Measurements from ENCODE around the gene SMCO2. TPM values are rescaled to one million over a fixed set of nuclear protein-coding genes. Genes with fewer than 3 reads are reported as not detected.

SMCO2 gene
- total and polyA plus RNA-seq, 2 of the 13 experiments (the other 11 are each of a cell fraction or from before 2014, with no cell fraction given): 0.15 TPM; not detected in 1

DNA sequence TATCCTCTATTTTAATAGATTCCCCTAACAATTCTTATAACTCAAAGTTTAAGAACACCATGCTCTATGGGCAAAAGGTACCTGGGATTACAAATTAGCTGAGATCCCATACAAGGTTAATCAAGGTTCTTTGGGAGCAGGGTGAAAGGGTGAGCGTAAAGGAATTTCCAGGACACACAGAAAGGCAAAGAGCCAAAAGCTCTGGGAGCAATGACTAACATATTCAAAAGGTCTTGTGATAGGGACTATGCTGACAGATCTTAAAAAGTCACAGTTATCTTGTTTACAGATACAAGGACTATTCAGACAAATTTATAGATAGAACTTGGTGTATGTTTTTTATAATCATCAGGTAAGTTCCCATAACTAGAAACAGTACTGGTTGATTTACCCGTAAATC lies 58.0 kb downstream of the SMCO2 start:
- no TSS peak for BruUV-seq (replicated peaks)
- in situ Hi-C loops (cut with HindIII; ENCODE audit: extremely low pct_ligation_motif_present, low pct_unique_long_range_greater_than_20kb) (no loop called here), intact Hi-C loops (cut with micrococcal nuclease; ENCODE audit: unreplicated experiment) (no loop called here)
- Histone ChIP-seq H2AFZ (ENCODE audit: low read length) (no peak overlapping the region), H3K27me3 (ENCODE audit: control insufficient read depth in 1 of 2, insufficient read depth in 2 of 2, low read length in 2 of 2) (no peaks in the 10 kb centered on the region; a peak in 1 of 5 replicates), H3K9ac (ENCODE audit: insufficient read depth, low read depth, low read length) (no peak overlapping the region), H3K27ac (ENCODE audit: extremely low read length, insufficient read depth, low read length) (no peak overlapping the region), H3K36me3 (replicated peaks in 1 of 2; ENCODE audit: control insufficient read depth in 1 of 2, insufficient read depth in 2 of 2, low read length in 2 of 2) (no peaks in the 10 kb centered on the region), H3K9me3 (ENCODE audit: low read length) (no peaks in the 10 kb centered on the region), H3K79me2 (ENCODE audit: insufficient read depth, low read length) (no peaks in the 10 kb centered on the region), H3K4me2 (ENCODE audit: low read depth, low read length) (no peak overlapping the region), H4K20me1 (ENCODE audit: insufficient read depth, low read length) (no peaks in the 10 kb centered on the region), H3K4me1 (ENCODE audit: insufficient read depth, low read length) (no peaks in the 10 kb centered on the region), H3K4me3 (replicated peaks in 1 of 3; ENCODE audit: insufficient read depth in 1 of 3, low read depth in 2 of 3, low read length in 3 of 3) (no peak overlapping the region)
- no peak for FAIRE-seq
- ChIA-PET POLR2A (no interaction called here), CTCF (ENCODE audit: low intra/inter-chr PET ratio, low total read pairs) (no interaction called here)
- DNase-seq (ENCODE audit: low spot score): no peak
- no peak for ATAC-seq
- WGBS (ENCODE audit: low lambda C conversion rate): 83% methylated on average over 2 of the region's 2 CpGs
- no peak for TF ChIP-seq ZNF546 (CRISPR knock-in tag; conservative IDR thresholded peaks at IDR 0.05)
- no peak for TF ChIP-seq MED1 (CRISPR knock-in tag; IDR thresholded peaks at IDR 0.05)
- TF ChIP-seq, protein P1, sequence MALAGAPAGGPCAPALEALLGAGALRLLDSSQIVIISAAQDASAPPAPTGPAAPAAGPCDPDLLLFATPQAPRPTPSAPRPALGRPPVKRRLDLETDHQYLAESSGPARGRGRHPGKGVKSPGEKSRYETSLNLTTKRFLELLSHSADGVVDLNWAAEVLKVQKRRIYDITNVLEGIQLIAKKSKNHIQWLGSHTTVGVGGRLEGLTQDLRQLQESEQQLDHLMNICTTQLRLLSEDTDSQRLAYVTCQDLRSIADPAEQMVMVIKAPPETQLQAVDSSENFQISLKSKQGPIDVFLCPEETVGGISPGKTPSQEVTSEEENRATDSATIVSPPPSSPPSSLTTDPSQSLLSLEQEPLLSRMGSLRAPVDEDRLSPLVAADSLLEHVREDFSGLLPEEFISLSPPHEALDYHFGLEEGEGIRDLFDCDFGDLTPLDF (CRISPR knock-in tag; IDR thresholded peaks at IDR 0.05): no peak
- TF ChIP-seq CBX5 (CRISPR knock-in tag; IDR thresholded peaks at IDR 0.05; ENCODE audit: borderline replicate concordance): no peak
- TF ChIP-seq ARNTL (CRISPR knock-in tag; IDR thresholded peaks at IDR 0.05): no peak
- no peak for TF ChIP-seq SRSF4 (IDR thresholded peaks at IDR 0.05; ENCODE audit: low read depth, low read length, poor library complexity, severe bottlenecking)
- TF ChIP-seq, protein P2, sequence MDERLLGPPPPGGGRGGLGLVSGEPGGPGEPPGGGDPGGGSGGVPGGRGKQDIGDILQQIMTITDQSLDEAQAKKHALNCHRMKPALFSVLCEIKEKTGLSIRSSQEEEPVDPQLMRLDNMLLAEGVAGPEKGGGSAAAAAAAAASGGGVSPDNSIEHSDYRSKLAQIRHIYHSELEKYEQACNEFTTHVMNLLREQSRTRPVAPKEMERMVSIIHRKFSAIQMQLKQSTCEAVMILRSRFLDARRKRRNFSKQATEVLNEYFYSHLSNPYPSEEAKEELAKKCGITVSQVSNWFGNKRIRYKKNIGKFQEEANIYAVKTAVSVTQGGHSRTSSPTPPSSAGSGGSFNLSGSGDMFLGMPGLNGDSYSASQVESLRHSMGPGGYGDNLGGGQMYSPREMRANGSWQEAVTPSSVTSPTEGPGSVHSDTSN (CRISPR knock-in tag; IDR thresholded peaks at IDR 0.05): no peak
- TF ChIP-seq, protein P3, sequence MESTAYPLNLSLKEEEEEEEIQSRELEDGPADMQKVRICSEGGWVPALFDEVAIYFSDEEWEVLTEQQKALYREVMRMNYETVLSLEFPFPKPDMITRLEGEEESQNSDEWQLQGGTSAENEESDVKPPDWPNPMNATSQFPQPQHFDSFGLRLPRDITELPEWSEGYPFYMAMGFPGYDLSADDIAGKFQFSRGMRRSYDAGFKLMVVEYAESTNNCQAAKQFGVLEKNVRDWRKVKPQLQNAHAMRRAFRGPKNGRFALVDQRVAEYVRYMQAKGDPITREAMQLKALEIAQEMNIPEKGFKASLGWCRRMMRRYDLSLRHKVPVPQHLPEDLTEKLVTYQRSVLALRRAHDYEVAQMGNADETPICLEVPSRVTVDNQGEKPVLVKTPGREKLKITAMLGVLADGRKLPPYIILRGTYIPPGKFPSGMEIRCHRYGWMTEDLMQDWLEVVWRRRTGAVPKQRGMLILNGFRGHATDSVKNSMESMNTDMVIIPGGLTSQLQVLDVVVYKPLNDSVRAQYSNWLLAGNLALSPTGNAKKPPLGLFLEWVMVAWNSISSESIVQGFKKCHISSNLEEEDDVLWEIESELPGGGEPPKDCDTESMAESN (CRISPR knock-in tag; conservative IDR thresholded peaks at IDR 0.05): no peak
- TF ChIP-seq ZNF549 (CRISPR knock-in tag; IDR thresholded peaks at IDR 0.05): no peak
- TF ChIP-seq ZNF850 (CRISPR knock-in tag; conservative IDR thresholded peaks at IDR 0.05): no peak
- TF ChIP-seq, protein P4, sequence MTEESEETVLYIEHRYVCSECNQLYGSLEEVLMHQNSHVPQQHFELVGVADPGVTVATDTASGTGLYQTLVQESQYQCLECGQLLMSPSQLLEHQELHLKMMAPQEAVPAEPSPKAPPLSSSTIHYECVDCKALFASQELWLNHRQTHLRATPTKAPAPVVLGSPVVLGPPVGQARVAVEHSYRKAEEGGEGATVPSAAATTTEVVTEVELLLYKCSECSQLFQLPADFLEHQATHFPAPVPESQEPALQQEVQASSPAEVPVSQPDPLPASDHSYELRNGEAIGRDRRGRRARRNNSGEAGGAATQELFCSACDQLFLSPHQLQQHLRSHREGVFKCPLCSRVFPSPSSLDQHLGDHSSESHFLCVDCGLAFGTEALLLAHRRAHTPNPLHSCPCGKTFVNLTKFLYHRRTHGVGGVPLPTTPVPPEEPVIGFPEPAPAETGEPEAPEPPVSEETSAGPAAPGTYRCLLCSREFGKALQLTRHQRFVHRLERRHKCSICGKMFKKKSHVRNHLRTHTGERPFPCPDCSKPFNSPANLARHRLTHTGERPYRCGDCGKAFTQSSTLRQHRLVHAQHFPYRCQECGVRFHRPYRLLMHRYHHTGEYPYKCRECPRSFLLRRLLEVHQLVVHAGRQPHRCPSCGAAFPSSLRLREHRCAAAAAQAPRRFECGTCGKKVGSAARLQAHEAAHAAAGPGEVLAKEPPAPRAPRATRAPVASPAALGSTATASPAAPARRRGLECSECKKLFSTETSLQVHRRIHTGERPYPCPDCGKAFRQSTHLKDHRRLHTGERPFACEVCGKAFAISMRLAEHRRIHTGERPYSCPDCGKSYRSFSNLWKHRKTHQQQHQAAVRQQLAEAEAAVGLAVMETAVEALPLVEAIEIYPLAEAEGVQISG (CRISPR knock-in tag; IDR thresholded peaks at IDR 0.05): no peak
- TF ChIP-seq, protein P5, sequence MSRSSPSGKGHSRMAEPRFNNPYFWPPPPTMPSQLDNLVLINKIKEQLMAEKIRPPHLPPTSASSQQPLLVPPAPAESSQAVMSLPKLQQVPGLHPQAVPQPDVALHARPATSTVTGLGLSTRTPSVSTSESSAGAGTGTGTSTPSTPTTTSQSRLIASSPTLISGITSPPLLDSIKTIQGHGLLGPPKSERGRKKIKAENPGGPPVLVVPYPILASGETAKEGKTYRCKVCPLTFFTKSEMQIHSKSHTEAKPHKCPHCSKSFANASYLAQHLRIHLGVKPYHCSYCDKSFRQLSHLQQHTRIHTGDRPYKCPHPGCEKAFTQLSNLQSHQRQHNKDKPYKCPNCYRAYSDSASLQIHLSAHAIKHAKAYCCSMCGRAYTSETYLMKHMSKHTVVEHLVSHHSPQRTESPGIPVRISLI (CRISPR knock-in tag; IDR thresholded peaks at IDR 0.05; ENCODE audit: borderline replicate concordance): no peak
- no peak for TF ChIP-seq ZNF550 (CRISPR knock-in tag; IDR thresholded peaks at IDR 0.05; ENCODE audit: borderline replicate concordance)
- TF ChIP-seq, protein P6, sequence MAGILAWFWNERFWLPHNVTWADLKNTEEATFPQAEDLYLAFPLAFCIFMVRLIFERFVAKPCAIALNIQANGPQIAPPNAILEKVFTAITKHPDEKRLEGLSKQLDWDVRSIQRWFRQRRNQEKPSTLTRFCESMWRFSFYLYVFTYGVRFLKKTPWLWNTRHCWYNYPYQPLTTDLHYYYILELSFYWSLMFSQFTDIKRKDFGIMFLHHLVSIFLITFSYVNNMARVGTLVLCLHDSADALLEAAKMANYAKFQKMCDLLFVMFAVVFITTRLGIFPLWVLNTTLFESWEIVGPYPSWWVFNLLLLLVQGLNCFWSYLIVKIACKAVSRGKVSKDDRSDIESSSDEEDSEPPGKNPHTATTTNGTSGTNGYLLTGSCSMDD (CRISPR knock-in tag; IDR thresholded peaks at IDR 0.05): no peak

Measured in HepG2 (cell line).